Stomach (tissue), 9 donors: ENCODE measurements around the gene KDM4B. TPM values are rescaled to one million over a fixed set of nuclear protein-coding genes. Genes with fewer than 3 reads are reported as not detected.
A peak's percentile ranks its signal among the peaks of the same experiment; 100 is the strongest.

Experiments
- DNase-seq, 2 donors: peaks; one replicate each; pipeline versions ENCODE4 v3.0.0 to v3.0.0-alpha.2; 2013 to 2019
- H3K27ac ChIP-seq, 5 donors: fragments of 200-600 bp in 4 of 5; sonication (generic) in 4 of 5; one replicate each; pipeline ENCODE4 v1.5.1; 2013 to 2019; ENCODE audit warnings: mild to moderate bottlenecking in 1 of 5, moderate library complexity in 1 of 5
- H3K27me3 ChIP-seq, 3 donors: fragments of 200-600 bp; sonication (generic); one replicate each; pipeline ENCODE4 v1.5.1; 2017 to 2019; ENCODE audit warnings: mixed run types in 1 of 3
- H3K36me3 ChIP-seq, 4 donors: fragments of 200-600 bp; sonication (generic); 1 replicate in 3 of 4; 2 replicates in 1 of 4; pipeline ENCODE4 v1.5.1; 2016 to 2019
- H3K4me1 ChIP-seq, 4 donors: fragments of 200-600 bp; sonication (generic); one replicate each; pipeline ENCODE4 v1.5.1; 2016 to 2019
- H3K4me3 ChIP-seq, 4 donors: fragments of 200-600 bp; sonication (generic) in 3 of 4; one replicate each; pipeline ENCODE4 v1.5.1; 2016 to 2019; ENCODE audit warnings: mild to moderate bottlenecking in 1 of 4
- H3K9me3 ChIP-seq, 4 donors: fragments of 200-600 bp; sonication (generic); one replicate each; pipeline ENCODE4 v1.5.1; 2016 to 2019
- EP300 ChIP-seq: sonication (generic); formaldehyde crosslinking; IDR thresholded peaks from one replicate; pipeline ENCODE4 v1.6.1; 2017; ENCODE audit warnings: antibody characterized with exemption
- POLR2A ChIP-seq, 4 donors: fragments of 450-650 bp; IDR thresholded peaks; one replicate each; pipeline ENCODE4 v1.6.1; 2016; ENCODE audit warnings: antibody characterized with exemption in 4 of 4, control low read depth in 2 of 4, mild to moderate bottlenecking in 1 of 4, moderate library complexity in 1 of 4
- POLR2AphosphoS5 ChIP-seq, 3 donors: sonication (generic); formaldehyde crosslinking; IDR thresholded peaks; one replicate each; pipeline ENCODE4 v1.6.1; 2016; ENCODE audit warnings: antibody characterized with exemption in 3 of 3
- WGBS, 5 donors: extraction: QIAGEN DNeasy Blood & Tissue Kit in 3 of 5; methylation state at CpG; one replicate each; pipeline versions ENCODE4 v1.1.5 to v1.1.7; 2013 to 2018; 5-methylcytosine and 5-hydroxymethylcytosine counted together
- intact Hi-C: fragments of 100-400 bp; cut with DNase I; formaldehyde crosslinking; loops from one replicate; pipeline ENCODE4 v1.15.1; 2023; ENCODE audit warnings: low total_unique reads
- polyA plus RNA-seq, 3 donors: library from polyadenylated mRNA; stranded (reverse); fragments of 200-250 nt; gene quantifications; one replicate each; pipeline ENCODE4 v1.2.3, GENCODE V29; 2013
- total RNA-seq, 5 donors: library from RNA; depleted of rRNA; stranded (reverse); fragments of >200 nt; gene quantifications; one replicate each; pipeline versions ENCODE4 v1.1.0 to v1.2.3, GENCODE V29; 2014 to 2016
- TF ChIP-seq, protein P1 (sequence below), 7 experiments: fragments of 450-650 bp in 4 of 7; fragments of 200-600 bp in 3 of 7; sonication (generic) in 3 of 7; IDR thresholded peaks; one replicate each; pipeline ENCODE4 v1.5.1; 2016 to 2019; ENCODE audit warnings: antibody characterized with exemption in 7 of 7, control low read depth in 2 of 7, mild to moderate bottlenecking in 1 of 7
- donor health status: healthy with polysubstance abuse.
- donor health status: Bipolar disorder and iron deficiency.
- donor health status: healthy.

The KDM4B gene
- total and polyA plus RNA-seq, 8 donors = 5.2 to 202 (median 29.4) TPM

DNA sequence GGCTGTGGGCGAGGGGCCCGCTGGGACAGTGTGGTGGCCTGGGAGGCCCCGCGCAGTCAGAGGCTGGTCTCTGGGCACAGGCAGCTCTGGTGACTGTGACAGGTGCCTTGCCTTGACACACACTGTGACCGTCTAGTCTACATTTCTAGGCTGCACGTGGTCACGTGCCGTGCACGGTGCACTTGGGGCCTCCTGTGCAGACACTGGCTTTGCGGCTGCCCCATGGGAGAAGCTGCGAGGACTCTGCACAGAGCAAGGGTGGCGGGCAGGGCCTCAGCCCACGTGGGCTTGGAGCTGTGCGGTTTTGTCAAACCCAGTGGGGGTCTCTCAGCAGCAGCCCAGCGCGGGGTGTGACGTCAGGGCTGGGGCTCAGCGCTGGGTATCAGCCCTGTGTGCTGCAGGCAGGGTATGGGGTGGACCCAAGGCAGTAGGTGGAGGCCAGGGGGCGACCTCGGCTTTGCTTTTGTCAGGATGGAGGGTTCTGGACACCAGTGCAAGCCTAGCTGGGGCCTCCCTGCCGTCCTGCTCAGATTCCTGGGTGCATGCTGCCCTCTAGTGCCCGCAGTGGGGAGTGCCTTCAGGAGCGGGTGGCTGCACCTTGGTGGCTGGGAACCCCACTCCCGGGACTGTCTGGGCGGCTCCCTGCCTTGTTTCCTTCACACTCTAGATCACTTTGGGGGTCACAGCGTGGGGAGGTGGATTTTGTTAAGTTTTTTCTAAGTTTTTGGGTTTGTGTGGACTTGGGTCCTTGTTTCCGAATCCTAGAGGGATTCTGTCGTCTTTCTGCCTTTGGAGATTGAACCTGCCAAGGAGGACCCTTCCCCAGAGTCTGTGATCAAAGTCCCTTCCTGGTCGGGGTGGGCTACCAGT is 62.6 kb downstream of the KDM4B start:
- peak; percentile 86 to 92 for DNase-seq
- Histone ChIP-seq H3K4me3 (no peak overlapping the region), H3K27me3 (no peaks in the 10 kb centered on the region), H3K27ac (no peak overlapping the region), H3K36me3 (peaks cover 8 to 39% (median 34%) of the 10 kb centered on the region in 4 donors), H3K4me1 (peaks cover 12 to 63% (median 30%) of the 10 kb centered on the region in 4 donors), H3K9me3 (no peaks in the 10 kb centered on the region)
- intact Hi-C loops = loop anchor here (5.0 kb wide), 1 partner anchor 159 kb away; no protein-coding TSS in a partner anchor
- WGBS, 5 donors = 45 to 60% (median 56%) methylated on average over 25 to 29 of the region's 29 CpGs
- TF ChIP-seq POLR2A (IDR thresholded peaks at IDR 0.05) = no peak
- TF ChIP-seq POLR2AphosphoS5 (IDR thresholded peaks at IDR 0.05) = peak in 1 of 3 donors; percentile 40
- no peak for TF ChIP-seq EP300
- TF ChIP-seq, protein P1, sequence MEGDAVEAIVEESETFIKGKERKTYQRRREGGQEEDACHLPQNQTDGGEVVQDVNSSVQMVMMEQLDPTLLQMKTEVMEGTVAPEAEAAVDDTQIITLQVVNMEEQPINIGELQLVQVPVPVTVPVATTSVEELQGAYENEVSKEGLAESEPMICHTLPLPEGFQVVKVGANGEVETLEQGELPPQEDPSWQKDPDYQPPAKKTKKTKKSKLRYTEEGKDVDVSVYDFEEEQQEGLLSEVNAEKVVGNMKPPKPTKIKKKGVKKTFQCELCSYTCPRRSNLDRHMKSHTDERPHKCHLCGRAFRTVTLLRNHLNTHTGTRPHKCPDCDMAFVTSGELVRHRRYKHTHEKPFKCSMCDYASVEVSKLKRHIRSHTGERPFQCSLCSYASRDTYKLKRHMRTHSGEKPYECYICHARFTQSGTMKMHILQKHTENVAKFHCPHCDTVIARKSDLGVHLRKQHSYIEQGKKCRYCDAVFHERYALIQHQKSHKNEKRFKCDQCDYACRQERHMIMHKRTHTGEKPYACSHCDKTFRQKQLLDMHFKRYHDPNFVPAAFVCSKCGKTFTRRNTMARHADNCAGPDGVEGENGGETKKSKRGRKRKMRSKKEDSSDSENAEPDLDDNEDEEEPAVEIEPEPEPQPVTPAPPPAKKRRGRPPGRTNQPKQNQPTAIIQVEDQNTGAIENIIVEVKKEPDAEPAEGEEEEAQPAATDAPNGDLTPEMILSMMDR (IDR thresholded peaks at IDR 0.05) = peak in 5 of 7 experiments; percentile 88 to 95 (median 89)

DNA sequence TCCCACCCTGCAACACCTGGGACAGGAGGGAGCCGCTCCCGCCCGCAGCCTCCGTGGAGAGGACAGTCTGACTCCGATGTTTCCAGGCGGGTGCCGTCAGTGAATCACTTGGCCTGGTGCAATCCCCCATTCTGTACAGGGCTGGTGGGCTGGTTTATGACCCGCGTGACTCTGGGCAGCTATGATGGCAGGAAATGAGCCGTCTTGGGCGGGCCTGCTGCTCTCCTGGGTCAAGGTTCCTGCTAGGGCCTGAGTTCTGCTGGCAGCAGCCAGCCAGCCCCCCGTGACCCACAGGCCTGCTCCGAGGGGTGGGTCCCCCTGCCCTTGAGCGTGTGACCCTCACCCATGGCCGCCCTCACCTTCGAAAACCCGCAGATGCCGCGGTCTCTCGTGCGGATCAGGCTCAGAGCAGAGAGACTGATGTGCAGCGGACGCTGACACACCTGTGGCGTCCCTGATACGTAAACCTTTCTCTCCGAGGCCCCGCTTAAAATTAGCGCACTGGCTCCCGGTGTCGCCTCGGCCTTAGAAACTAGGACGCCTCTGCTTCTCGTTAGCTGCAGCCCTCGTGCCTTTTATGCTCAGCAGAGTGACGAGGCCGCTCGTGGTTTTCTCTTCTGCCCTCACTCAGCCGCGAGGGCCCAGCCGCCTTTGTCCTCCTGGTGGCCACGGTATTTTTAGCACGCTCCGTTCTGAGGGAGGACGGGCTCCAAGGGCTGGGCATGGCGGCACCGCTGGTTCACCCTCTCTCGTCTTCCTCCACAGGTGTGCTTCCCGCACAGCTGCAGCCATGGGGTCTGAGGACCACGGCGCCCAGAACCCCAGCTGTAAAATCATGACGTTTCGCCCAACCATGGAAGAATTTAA is 63.4 kb downstream of the KDM4B start:
- no peaks in the 10 kb centered on the region for H3K9me3 ChIP-seq
- TF ChIP-seq POLR2AphosphoS5 (IDR thresholded peaks at IDR 0.05) (no peak), POLR2A (IDR thresholded peaks at IDR 0.05) (no peak), EP300 (no peak)
- TF ChIP-seq, protein P1 (IDR thresholded peaks at IDR 0.05) = no peak
- no peak for DNase-seq
- intact Hi-C loops = loop anchor here (5.0 kb wide), 1 partner anchor 160 kb away; no protein-coding TSS in a partner anchor
- H3K36me3 ChIP-seq = peaks cover 8 to 46% (median 36%) of the 10 kb centered on the region in 4 donors
- no peaks in the 10 kb centered on the region for H3K27me3 ChIP-seq
- WGBS, 5 donors = 90 to 91% (median 91%) methylated on average over 46 to 52 of the region's 52 CpGs
- H3K4me3 ChIP-seq = no peak overlapping the region
- H3K27ac ChIP-seq = no peak overlapping the region
- peaks cover 10 to 63% (median 30%) of the 10 kb centered on the region in 4 donors for H3K4me1 ChIP-seq

DNA sequence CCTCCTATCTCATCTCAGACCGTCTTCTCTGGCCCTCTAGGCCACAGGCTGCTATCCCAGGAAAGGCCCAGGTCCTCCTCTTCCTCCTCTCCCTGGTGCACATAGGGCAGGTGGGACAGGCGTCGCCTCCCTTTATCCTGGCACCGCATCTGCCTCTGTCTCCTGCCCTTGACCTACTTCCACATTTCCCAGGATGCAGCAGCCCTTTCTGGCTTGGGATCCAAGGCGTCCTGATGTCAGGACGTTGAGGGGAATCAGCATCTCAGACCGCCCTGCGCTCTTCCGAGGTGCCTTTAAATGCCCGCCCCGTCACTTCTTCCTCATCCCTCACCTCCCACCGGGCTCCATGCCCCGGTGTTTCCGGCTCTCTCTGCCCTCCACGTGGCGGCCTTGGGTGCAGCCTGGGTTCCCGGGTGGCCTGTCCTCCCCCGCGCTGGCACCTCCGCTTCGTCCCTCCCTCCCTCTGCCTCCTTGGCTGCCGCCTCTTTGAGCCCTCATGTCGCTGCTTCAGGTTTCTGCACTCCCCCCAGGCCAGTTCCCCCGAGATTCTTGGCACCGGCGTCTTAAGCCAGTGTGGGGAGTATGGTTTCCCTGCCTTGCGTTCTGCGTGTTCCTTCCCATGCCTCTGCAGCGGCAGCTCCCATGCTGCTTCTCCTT is 66.3 kb downstream of the KDM4B start:
- no peak for DNase-seq
- Histone ChIP-seq H3K27me3 (no peaks in the 10 kb centered on the region), H3K9me3 (no peaks in the 10 kb centered on the region), H3K4me1 (peaks cover 28 to 66% (median 49%) of the 10 kb centered on the region in 4 donors), H3K27ac (no peak overlapping the region), H3K4me3 (no peak overlapping the region), H3K36me3 (peaks cover 14 to 61% (median 52%) of the 10 kb centered on the region in 4 donors)
- no peak for TF ChIP-seq EP300
- TF ChIP-seq, protein P1 (IDR thresholded peaks at IDR 0.05) = no peak
- 84 to 88% (median 87%) methylated on average over 29 of the region's 29 CpGs for WGBS, 5 donors
- intact Hi-C loops = no loop called here
